ENCODE results near the gene ANGPTL7.
A peak's percentile ranks its signal among the peaks of the same experiment; 100 is the strongest.

ANGPTL7 gene, protein sequence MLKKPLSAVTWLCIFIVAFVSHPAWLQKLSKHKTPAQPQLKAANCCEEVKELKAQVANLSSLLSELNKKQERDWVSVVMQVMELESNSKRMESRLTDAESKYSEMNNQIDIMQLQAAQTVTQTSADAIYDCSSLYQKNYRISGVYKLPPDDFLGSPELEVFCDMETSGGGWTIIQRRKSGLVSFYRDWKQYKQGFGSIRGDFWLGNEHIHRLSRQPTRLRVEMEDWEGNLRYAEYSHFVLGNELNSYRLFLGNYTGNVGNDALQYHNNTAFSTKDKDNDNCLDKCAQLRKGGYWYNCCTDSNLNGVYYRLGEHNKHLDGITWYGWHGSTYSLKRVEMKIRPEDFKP

DNA sequence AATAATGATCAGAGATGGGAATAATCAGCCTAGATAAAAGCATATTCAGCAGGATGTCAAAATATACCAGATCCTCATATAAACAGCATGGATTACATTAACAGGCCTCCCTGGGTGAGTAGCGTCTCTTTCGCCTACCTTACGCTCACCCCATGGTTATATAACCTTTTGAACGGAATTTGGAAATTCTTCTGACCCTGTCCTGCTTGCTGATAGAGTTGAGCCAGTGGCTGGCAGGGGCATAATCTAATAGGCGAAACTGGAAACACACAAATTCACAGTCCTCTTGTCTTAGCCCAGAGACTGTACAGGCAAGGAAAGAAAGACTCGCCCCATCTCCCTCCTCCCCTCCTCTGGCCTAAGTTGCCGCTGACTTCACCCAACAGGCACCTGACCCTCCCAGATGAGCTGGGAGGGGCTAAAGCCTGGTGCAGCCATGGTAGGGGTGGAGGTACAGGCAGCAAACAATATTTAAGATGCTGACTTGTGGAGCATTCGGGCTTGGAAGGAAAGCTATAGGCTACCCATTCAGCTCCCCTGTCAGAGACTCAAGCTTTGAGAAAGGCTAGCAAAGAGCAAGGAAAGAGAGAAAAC, at the start of gene ANGPTL7:
Gene ANGPTL7 (plus strand): TSS at position 498 of the 594 bp plus-strand sequence. CDS start 225 bp downstream, outside the sequence.
- Histone ChIP-seq H3K36me3 (peaks cover 34 to 55% (median 36%) of the 10 kb centered on the region in 3 donors), H3K27ac (peak within 1 kb of the TSS; percentile 17 to 46)

DNA sequence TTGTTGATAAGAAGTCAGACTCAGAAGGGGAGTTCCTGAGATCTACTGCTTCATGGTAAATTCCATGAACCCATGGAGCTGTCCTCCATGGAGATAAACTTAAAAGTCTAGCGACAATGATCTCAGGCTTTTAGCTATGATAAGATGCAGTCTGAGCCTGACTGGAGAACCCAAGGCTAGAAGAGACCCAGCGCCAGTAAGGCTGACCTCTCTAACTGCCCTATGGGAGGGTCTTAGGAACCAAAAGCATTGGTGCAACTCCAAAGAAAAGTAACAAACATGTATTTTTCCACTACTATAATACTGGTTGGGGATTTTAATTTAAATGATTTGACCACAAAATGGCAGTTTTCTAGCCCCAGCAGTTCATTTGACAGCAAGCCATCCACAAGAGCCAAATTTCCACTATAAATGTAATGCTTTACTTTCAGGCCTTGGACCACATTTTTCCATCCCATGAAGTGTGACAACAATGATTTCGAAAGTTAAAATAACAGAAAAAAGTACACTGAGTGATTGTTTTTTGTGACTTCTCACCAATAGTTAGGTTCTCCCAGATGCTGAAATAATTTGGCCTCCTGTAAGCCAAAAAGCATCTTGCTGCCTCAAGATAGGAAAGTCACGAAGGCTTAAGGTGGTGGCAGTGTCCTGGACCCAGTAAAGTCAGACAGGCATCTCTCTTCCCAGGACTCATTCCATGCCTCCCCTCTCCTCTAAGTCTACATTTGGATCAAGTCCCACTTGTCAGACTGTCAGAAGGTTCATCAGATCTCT, 46.4 kb upstream of the ANGPTL7 start:
- H3K4me1 ChIP-seq: peaks cover 0 to 31% (median 4%) of the 10 kb centered on the region in 4 donors
- no peak for DNase-seq

More for the DNA sequence above, at the start of gene ANGPTL7:
- Histone ChIP-seq H3K4me3 (no peak within 1 kb of the TSS), H3K9me3 (no peaks in the 10 kb centered on the region), H3K4me1 (peaks cover 0 to 23% (median 1%) of the 10 kb centered on the region in 4 donors), H3K27me3 (no peaks in the 10 kb centered on the region)
- intact Hi-C loops (cut with DNase I; ENCODE audit: low total_unique reads): no loop called here
- DNase-seq: no peak
- TF ChIP-seq, protein P1, sequence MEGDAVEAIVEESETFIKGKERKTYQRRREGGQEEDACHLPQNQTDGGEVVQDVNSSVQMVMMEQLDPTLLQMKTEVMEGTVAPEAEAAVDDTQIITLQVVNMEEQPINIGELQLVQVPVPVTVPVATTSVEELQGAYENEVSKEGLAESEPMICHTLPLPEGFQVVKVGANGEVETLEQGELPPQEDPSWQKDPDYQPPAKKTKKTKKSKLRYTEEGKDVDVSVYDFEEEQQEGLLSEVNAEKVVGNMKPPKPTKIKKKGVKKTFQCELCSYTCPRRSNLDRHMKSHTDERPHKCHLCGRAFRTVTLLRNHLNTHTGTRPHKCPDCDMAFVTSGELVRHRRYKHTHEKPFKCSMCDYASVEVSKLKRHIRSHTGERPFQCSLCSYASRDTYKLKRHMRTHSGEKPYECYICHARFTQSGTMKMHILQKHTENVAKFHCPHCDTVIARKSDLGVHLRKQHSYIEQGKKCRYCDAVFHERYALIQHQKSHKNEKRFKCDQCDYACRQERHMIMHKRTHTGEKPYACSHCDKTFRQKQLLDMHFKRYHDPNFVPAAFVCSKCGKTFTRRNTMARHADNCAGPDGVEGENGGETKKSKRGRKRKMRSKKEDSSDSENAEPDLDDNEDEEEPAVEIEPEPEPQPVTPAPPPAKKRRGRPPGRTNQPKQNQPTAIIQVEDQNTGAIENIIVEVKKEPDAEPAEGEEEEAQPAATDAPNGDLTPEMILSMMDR (IDR thresholded peaks at IDR 0.05): no peak

DNA sequence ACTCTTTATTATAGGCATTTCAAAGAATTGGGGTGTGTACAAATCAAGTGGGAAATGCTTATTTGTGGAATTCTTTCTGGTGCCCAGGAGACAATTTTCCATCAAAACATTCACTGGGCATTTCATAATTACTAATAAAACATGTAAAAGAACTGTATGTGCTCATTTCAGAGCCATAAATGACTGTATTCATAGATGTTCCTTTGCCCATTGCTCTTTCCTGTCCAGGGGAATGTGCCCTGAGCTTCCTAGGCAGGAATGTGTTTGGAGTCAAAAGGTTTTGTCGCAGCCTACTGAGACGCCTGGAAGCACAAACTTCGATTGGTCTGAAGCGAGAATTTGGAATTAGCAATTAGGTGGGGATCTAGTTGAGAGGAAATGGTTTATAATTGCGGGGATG, 45.8 kb upstream of the ANGPTL7 start:
- H3K9me3 ChIP-seq: no peaks in the 10 kb centered on the region
- no peak overlapping the region for H3K4me3 ChIP-seq
- no peaks in the 10 kb centered on the region for H3K27me3 ChIP-seq
- H3K36me3 ChIP-seq: peaks cover 58 to 84% (median 59%) of the 10 kb centered on the region in 3 donors
- no peak for DNase-seq
- peaks cover 0 to 31% (median 4%) of the 10 kb centered on the region in 4 donors for H3K4me1 ChIP-seq
- intact Hi-C loops (cut with DNase I; ENCODE audit: low total_unique reads): no loop called here
- H3K27ac ChIP-seq: peak overlapping the region; percentile 63 to 68
- TF ChIP-seq, protein P1 (IDR thresholded peaks at IDR 0.05): no peak

More for the DNA sequence above, 46.4 kb upstream of the ANGPTL7 start:
- peaks cover 54 to 86% (median 58%) of the 10 kb centered on the region in 3 donors for H3K36me3 ChIP-seq
- H3K4me3 ChIP-seq: no peak overlapping the region
- peak overlapping the region; percentile 63 to 68 for H3K27ac ChIP-seq
- intact Hi-C loops (cut with DNase I; ENCODE audit: low total_unique reads): no loop called here
- TF ChIP-seq, protein P1 (IDR thresholded peaks at IDR 0.05): no peak
- H3K27me3 ChIP-seq: no peaks in the 10 kb centered on the region
- H3K9me3 ChIP-seq: no peaks in the 10 kb centered on the region

DNA sequence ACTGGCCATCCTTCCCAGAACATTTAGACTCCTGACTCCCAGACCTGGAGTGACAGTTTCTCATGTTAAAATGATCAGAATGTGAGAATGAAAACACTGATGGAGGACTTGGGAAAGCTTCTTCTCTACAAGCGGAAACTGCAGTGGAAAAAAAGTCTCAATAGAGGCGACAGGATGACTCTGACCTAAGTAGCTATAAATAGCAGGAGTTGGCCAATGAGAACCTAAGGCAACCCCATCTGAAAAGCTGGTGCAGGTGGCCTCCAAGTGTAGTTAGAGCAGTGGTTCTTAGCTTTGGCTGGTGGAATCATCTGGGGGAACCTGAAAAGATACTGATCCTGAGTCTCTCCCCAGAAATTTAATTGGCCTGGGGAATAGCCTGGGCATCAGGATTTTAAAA, 45.2 kb upstream of the ANGPTL7 start:
- Histone ChIP-seq H3K36me3 (peaks cover 58 to 84% (median 59%) of the 10 kb centered on the region in 3 donors), H3K27me3 (no peaks in the 10 kb centered on the region), H3K9me3 (no peaks in the 10 kb centered on the region), H3K27ac (peak overlapping the region; percentile 63 to 68), H3K4me1 (peaks cover 0 to 31% (median 4%) of the 10 kb centered on the region in 4 donors), H3K4me3 (no peak overlapping the region)
- no peak for DNase-seq
- TF ChIP-seq, protein P1 (IDR thresholded peaks at IDR 0.05): no peak
- intact Hi-C loops (cut with DNase I; ENCODE audit: low total_unique reads): no loop called here

DNA sequence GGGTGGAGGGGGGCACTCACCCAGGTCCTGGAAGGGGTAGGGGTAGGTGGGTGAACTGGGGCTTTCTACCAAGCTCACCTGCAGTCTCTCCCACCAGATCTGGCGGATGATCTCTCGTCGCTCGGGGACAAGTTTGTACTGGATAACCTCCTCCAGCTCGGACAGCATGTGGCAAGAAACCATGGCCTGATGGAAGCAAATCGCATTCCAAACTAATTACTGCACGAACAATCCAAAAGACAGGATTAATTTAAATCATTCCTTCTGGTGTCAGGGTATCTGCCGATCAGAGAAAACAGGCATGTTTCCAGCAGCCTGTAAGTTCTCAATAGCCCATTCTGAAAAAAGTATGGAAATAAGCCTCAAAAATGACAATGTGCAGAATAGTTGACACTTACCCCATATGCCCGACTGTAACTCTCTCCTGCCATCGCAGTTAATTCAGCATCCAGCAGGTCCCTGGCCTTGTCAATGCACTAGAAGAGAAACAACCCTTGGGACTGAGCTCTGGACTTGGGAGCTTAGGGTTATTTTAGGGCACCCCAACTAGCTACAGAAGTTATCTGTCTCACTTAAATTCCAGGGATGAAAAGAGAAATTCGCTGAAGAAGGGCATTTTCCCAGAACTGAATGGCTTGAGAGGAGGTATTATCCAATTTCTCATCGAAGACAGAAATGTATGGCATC, 44.4 kb upstream of the ANGPTL7 start:
- TF ChIP-seq, protein P1 (IDR thresholded peaks at IDR 0.05): no peak
- Histone ChIP-seq H3K4me1 (peaks cover 0 to 31% (median 4%) of the 10 kb centered on the region in 4 donors), H3K4me3 (no peak overlapping the region), H3K27me3 (no peaks in the 10 kb centered on the region), H3K36me3 (peaks cover 58 to 84% (median 59%) of the 10 kb centered on the region in 3 donors), H3K9me3 (no peaks in the 10 kb centered on the region), H3K27ac (peak overlapping the region; percentile 63 to 68)
- no peak for DNase-seq
- intact Hi-C loops (cut with DNase I; ENCODE audit: low total_unique reads): no loop called here
